LoVo (cell line): ENCODE data around the gene NTM.

Experiments
- DNase-seq: peaks from one replicate; pipeline ENCODE4 v3.0.0-alpha.2; 2016; ENCODE audit warnings: low spot score

NTM gene

GRCh38 chr11:131917634-131918384, 547.4 kb downstream of the NTM start:
- DNase-seq = no peak

GRCh38 chr11:131918663-131919062, 548.2 kb downstream of the NTM start:
- DNase-seq = no peak

DNA sequence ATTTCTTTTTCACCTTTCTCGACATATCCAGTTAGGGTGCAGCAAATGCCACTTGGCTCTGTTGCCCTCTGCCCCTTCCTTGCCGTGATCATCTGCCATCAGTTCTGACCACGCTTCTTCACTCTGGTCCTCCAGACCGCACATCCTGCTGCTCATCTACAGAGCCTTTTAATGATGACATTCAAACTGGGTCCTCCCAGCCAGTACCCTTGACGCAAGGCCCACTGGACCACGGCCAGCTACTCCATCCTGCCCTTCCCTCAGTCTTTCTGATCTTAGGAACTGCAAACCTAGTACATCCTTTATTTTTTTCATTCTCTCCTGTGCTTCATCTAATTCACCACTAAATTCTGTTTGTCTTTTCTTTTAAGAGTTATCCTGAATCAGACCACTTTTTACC, 551.8 kb downstream of the NTM start:
- DNase-seq = no peak

- no peak for DNase-seq
These were observed 552.9 kb downstream of the NTM start for GRCh38 chr11:131923309-131923708.

GRCh38 chr11:131924001-131924400, 553.6 kb downstream of the NTM start:
- no peak for DNase-seq

DNA sequence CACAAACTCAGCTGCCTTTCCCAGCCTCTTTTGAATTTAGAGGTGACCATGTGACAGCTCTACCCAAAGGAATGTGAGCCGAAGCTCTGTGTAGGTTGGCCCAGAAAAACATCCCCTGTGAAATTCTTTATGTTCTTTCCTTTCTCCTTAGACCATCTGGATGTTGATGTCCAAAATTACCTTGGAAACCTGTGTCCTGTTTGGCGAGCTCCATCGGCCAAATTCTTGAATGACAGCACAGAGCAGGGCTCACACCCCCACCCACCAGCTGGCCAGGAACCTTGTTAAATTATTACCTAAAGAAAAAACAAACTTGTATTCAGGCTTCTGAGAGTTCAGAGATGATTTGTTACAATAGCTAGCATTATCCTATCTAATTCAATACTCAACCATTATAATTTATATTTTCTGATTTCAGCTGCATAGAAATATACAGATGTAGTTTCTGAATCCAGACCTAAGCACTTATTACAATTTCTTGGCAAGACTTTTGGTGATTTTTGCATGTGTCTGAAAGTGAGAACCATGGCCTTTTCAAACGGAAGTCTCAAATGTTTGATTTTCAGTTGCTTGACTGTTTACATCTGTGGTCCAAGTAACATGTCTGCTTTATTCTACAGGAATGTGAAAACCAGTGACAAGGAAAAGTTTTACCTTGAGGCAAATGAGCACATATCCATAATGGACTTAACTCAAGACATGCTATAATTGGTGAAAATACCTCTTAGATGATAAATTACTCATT, 554.2 kb downstream of the NTM start:
- DNase-seq = no peak

DNA sequence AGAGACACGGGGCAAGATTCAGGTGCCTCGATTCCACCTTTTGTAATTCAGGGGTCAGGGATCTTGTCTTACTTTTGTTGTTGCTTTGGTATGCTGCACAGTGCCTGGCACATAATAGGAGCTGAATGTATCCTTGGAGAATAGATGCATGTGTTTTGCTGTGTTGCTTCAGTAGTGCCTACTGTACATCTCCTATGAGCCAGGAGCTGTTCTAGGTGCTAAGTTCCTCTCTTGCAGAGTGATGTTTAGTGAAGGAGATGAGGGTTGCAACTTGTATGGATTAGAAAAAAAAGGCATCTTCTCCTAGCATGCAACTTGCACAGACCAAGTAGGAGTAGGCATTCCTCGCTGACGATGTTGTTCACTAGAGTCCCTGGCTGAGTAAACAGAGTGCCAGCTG, 555.4 kb downstream of the NTM start:
- DNase-seq = no peak

- DNase-seq = no peak
These were observed 558.6 kb downstream of the NTM start for GRCh38 chr11:131928992-131929391.

DNA sequence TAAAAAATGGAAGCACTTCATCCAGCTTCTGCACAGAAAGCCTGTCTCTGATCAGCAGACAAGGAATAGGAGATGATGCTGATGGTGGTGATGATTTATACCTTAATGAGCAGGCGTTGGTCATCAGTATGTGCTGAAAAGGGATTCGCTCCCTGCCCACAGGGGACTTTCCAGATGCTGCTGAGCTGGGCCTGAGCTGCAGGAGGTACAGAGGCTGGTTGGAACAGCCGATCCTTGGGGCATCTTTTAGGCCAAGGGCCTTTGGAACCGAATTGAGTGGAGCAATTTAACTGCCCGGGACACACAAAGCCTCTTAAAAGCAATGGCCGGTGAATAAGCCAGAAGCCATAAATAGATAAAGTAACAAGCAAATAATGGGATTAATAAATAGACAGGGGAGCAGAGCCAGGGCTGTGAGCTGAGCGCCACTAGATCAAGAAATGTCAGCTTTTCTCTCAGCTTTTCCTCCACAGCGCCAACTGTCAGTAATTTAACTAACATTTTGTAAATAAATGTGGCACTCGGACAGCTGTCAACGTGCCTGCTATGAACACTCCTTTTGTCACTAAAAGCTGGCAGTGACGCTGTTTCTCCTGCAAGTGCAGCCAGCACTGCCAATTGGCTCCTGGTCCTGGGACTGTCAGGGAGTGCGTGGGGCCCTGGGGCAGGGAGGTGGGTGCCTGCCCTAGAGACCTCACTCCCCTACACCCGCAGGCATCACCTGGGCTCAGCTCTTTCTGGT, 562.3 kb downstream of the NTM start:
- DNase-seq = no peak

DNA sequence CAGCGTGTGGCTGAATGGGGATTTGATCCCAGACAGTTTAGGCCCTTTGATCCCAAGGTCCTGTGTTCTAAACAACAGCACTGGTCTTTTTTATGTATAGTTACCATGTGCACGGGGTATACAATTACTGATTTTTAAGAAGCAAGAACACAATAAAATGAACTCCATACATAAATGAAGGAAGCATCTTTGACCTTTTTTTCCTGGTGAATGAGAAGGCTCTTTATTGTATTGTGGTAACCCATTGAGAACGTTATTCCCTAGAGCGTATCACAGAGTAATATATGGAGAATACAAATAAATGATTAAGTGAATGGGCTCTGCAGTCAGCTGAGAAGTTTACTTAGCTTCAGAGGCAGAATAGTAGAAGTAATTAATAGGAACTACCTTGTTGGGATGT, 563.6 kb downstream of the NTM start:
- no peak for DNase-seq

DNA sequence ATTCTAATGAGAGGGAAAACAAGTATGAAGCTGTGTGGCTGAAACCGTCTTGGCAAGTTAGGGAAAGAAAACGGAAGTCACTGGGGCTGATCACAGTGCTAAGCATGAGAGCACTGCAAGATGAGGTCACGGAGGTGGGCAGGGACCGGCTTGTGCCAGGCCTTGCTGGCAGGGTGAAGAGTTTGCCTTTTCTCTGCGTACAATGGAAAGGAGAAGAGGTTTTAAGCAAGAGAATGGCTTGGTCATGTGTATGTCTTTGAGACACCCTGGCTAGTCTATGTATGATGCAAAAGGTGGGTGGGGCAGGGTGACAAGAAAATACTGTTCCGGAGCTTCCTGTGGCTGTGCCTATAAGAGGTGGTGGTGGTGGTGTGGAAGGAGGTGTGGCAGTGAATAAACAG, 567.9 kb downstream of the NTM start:
- DNase-seq = no peak

- DNase-seq = no peak
These were observed 569.7 kb downstream of the NTM start for GRCh38 chr11:131940126-131940525.

DNA sequence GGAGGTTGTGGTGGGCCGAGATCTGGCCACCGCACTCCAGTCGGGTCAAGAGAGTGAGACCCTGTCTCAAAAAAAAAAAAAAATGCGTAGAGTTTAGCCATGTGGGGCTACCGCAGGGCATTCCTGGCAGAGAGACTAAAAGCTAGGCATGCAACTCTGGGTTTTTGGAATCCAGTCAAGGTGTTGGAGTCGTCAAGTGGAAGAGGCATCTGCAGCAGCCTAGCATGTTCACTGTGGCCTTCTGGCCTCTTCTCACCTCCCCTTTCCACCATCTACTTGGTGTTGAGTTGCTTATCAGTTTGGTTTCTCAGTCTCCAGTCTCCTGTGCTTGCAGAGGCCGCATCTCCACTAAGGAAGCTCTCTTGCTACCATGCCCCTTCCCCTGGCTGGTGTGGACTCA, 572.5 kb downstream of the NTM start:
- DNase-seq = no peak

GRCh38 chr11:131943295-131943694, 572.9 kb downstream of the NTM start:
- DNase-seq = no peak

DNA sequence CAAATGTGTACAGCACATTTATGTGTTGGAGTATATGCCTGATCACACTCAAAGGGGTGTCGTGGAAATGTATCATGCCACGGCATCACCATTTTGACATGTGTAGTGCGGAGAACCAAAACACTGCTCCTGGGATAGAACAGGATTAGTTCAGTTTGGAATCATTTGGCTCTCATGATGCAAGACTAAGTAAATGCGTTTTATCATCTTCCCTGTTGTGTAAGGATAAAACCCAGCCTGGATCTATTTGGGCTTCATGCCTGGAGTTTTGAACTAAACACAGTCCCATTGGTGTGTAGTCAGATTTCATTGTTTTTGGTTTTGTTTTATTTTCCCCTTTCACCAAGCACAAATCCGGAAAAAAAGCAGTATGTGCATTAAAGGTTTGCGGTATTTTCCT, 574.3 kb downstream of the NTM start:
- DNase-seq = no peak

GRCh38 chr11:131945706-131946105, 575.3 kb downstream of the NTM start:
- DNase-seq = no peak

DNA sequence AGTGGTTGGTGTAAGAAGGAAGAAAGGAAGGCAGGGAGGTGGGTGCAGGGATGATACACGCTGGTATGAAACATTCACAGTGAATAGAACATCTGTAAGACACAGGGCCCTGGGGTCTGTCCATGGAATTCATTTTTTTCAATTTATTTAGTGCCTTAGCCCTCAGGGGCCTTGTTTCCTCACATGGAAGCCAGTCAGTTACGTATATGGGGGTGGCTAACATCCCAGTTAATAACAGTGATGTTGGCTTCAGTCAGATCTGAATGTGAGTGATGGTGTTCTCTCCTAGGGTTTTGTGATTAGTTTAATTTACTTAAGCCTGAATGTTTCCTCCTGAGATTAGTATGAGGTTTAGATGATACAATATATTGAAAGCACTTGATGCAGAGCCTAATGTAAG, 577.1 kb downstream of the NTM start:
- DNase-seq = no peak

DNA sequence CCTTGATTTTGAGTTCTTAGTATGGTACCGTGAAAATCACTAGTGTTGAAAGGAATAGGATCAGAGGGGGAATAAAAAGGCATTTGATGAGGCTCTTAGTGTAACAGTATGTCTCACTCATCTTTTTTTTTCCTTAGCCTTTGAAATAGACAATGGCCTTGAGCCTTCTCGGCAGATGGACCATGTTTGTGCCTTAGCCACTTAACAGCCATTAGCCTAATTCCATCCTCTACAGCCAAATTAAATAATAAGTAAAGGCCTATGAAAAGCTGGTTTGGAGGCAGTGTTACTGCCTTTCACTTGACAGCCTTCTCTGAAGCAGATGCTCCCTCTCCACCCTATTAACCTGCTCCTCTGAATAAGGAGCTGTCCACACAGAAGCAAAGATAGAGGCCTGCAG, 580.7 kb downstream of the NTM start:
- DNase-seq = no peak

GRCh38 chr11:131954146-131954545, 583.7 kb downstream of the NTM start:
- no peak for DNase-seq

DNA sequence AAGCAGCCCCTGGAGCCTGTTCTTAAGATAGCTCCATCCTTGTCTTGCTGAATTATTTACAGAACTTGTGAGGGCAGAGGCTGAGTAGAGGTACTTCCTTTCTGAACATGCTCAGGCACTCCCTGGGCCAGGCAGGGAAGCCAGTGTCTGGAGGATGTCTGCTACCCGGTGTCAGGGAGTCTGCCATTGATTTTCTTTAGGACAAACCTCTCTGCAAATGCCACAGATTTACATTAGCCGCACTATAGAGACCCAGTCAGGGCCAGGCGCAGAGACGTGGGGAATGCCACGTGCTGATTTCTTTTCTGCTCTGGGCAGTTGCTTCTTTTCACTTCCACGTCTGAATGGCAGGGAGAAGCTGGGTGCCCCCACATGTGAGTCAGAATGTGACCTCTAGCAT, 585.5 kb downstream of the NTM start:
- DNase-seq = no peak

DNA sequence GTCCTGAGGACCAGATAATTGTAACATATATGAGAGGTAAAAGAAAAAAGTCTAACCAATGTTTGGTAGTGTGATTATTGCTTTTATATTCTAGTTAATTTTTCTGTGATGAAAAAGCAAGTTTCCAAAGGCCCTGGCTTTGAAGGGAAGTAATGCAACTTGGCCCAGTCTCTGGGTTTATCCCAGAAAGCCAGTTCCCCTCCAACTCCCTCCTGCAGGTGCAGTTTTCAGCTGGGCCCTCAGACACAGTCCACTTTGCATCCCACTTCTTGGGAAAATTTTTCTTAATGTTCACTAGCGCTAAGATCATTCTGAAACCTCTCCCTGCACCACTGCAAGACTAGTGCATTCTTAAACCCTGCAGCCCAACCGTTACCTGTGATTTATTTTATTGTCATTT, 586.8 kb downstream of the NTM start:
- DNase-seq = no peak

GRCh38 chr11:131957875-131958274, 587.5 kb downstream of the NTM start:
- no peak for DNase-seq

DNA sequence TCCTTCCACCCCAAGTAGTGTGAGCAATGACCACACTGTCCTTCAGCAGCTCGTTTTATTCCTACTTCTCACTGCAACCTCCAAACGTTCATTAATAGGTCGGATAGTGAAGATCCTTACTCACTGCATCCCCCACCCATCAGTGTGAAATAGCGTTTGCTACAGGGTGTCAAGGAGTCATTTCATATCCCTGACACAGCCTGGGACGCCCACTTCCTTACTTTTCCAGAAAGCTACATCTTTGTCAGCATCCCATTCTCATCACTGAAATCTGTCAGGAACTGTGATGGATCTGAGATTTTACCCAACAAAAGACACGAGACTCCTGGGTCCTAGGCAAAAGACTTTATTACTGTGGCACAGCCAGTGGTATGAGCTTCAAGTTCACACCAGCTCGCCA, 592.4 kb downstream of the NTM start:
- no peak for DNase-seq
